ENCODE measurements around the gene ADRB2. TPM values are rescaled to one million over a fixed set of nuclear protein-coding genes. Genes with fewer than 3 reads are reported as not detected.

Gene ADRB2
- total RNA-seq, 1 experiment from 2014 or later, result 1.0 TPM

DNA sequence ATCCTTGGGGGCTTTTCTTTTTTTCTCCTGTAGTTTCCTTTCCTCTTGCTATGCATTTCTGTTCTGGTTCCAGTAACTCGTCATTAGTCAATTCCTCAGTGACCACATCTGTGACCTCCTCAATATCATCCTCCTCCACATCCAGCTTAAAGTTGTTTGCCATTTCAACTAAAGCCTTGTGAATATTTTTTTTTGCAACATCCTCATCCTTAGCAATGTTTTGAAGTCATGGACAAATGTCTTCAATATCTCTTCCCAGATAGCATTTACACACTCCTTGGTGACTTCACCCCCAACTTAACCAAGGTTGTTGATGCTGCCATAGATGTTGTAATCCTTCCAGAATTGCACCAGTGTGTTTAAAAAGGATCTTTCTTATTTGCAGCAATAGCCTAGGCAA lies 14.7 kb upstream of the ADRB2 start:
- ChIA-PET CTCF (no interaction called here), POLR2A (no interaction called here)
- no peak overlapping the region for H3K4me3 ChIP-seq (ENCODE audit: low read depth in 2 of 2, low read length in 2 of 2)
- ATAC-seq, result no peak
- H3K27ac ChIP-seq (ENCODE audit: low read length), result no peak overlapping the region
- H3K36me3 ChIP-seq (ENCODE audit: control insufficient read depth, insufficient read depth, low read length), result no peaks in the 10 kb centered on the region
- intact Hi-C loops (cut with micrococcal nuclease; ENCODE audit: unreplicated experiment), result no loop called here
- BruUV-seq (replicated peaks), result no TSS peak
- no peaks in the 10 kb centered on the region for H3K27me3 ChIP-seq (ENCODE audit: control insufficient read depth, insufficient read depth, low read length)
- in situ Hi-C loops (cut with HindIII; ENCODE audit: low pct_unique_long_range_greater_than_20kb, low sequenced_read_pairs), result no loop called here
- H3K9me3 ChIP-seq (ENCODE audit: control insufficient read depth, insufficient read depth, low read depth, low read length), result no peaks in the 10 kb centered on the region
- DNase-seq (ENCODE audit: low read depth, low spot score), result no peak
- TF ChIP-seq POLR2AphosphoS5 (IDR thresholded peaks at IDR 0.05; ENCODE audit: low read depth, low read length) (no peak), TCF7L2 (IDR thresholded peaks at IDR 0.05; ENCODE audit: low read depth, low read length) (no peak), SIN3A (IDR thresholded peaks at IDR 0.05; ENCODE audit: borderline replicate concordance, insufficient read depth, low read depth, low read length) (no peak)
- TF ChIP-seq, protein P1, sequence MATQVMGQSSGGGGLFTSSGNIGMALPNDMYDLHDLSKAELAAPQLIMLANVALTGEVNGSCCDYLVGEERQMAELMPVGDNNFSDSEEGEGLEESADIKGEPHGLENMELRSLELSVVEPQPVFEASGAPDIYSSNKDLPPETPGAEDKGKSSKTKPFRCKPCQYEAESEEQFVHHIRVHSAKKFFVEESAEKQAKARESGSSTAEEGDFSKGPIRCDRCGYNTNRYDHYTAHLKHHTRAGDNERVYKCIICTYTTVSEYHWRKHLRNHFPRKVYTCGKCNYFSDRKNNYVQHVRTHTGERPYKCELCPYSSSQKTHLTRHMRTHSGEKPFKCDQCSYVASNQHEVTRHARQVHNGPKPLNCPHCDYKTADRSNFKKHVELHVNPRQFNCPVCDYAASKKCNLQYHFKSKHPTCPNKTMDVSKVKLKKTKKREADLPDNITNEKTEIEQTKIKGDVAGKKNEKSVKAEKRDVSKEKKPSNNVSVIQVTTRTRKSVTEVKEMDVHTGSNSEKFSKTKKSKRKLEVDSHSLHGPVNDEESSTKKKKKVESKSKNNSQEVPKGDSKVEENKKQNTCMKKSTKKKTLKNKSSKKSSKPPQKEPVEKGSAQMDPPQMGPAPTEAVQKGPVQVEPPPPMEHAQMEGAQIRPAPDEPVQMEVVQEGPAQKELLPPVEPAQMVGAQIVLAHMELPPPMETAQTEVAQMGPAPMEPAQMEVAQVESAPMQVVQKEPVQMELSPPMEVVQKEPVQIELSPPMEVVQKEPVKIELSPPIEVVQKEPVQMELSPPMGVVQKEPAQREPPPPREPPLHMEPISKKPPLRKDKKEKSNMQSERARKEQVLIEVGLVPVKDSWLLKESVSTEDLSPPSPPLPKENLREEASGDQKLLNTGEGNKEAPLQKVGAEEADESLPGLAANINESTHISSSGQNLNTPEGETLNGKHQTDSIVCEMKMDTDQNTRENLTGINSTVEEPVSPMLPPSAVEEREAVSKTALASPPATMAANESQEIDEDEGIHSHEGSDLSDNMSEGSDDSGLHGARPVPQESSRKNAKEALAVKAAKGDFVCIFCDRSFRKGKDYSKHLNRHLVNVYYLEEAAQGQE (IDR thresholded peaks at IDR 0.05; ENCODE audit: insufficient read depth in 1 of 2, low read depth in 2 of 2, low read length in 1 of 2), result no peak
- TF ChIP-seq, protein P2, sequence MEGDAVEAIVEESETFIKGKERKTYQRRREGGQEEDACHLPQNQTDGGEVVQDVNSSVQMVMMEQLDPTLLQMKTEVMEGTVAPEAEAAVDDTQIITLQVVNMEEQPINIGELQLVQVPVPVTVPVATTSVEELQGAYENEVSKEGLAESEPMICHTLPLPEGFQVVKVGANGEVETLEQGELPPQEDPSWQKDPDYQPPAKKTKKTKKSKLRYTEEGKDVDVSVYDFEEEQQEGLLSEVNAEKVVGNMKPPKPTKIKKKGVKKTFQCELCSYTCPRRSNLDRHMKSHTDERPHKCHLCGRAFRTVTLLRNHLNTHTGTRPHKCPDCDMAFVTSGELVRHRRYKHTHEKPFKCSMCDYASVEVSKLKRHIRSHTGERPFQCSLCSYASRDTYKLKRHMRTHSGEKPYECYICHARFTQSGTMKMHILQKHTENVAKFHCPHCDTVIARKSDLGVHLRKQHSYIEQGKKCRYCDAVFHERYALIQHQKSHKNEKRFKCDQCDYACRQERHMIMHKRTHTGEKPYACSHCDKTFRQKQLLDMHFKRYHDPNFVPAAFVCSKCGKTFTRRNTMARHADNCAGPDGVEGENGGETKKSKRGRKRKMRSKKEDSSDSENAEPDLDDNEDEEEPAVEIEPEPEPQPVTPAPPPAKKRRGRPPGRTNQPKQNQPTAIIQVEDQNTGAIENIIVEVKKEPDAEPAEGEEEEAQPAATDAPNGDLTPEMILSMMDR (IDR thresholded peaks at IDR 0.05), result no peak
- 0 out of 2 replicates have a peak, but pooled peaks cover 3% of the 10 kb centered on the region for H3K4me1 ChIP-seq (ENCODE audit: control insufficient read depth, insufficient read depth, low read length)

DNA sequence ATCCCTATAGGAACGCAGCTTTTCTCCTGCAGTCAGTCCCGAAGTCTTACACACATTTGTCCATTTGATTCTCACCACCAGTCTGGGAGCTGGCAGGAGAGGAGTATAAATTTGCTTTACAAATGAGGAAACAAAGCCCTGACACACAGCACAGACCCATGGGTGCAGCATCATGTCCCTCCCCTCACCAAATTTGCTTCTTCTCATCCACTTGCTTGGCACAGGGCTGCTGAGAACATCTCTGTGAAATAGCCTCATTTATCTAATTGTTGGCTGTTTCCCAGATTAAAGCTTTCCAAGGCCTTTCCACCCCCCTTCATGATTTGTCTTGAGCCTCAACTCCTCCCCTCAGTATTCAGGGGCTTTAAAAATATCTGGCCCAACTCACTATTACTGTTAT lies 11.3 kb upstream of the ADRB2 start:
- H3K4me1 ChIP-seq (ENCODE audit: control insufficient read depth, insufficient read depth, low read length), result no peaks in the 10 kb centered on the region
- CTCF ChIA-PET, result no interaction called here
- no peak for TF ChIP-seq TCF7L2 (IDR thresholded peaks at IDR 0.05; ENCODE audit: low read depth, low read length)
- TF ChIP-seq, protein P2 (IDR thresholded peaks at IDR 0.05), result no peak
- no peak for TF ChIP-seq SIN3A (IDR thresholded peaks at IDR 0.05; ENCODE audit: borderline replicate concordance, insufficient read depth, low read depth, low read length)
- TF ChIP-seq, protein P1 (IDR thresholded peaks at IDR 0.05; ENCODE audit: insufficient read depth in 1 of 2, low read depth in 2 of 2, low read length in 1 of 2), result no peak
- no peak for DNase-seq (ENCODE audit: low read depth, low spot score)
- H3K4me3 ChIP-seq (ENCODE audit: low read depth in 2 of 2, low read length in 2 of 2), result no peak overlapping the region
- no peak overlapping the region for H3K27ac ChIP-seq (ENCODE audit: low read length)
- in situ Hi-C loops (cut with HindIII; ENCODE audit: low pct_unique_long_range_greater_than_20kb, low sequenced_read_pairs) (no loop called here), intact Hi-C loops (cut with micrococcal nuclease; ENCODE audit: unreplicated experiment) (no loop called here)
- no peaks in the 10 kb centered on the region for H3K9me3 ChIP-seq (ENCODE audit: control insufficient read depth, insufficient read depth, low read depth, low read length)
- no peak for ATAC-seq
- H3K27me3 ChIP-seq (ENCODE audit: control insufficient read depth, insufficient read depth, low read length), result no peaks in the 10 kb centered on the region
- no TSS peak for BruUV-seq (replicated peaks)
- no peaks in the 10 kb centered on the region for H3K36me3 ChIP-seq (ENCODE audit: control insufficient read depth, insufficient read depth, low read length)
- POLR2A ChIA-PET, result no interaction called here

Data from Panc1 (cell line).